GM18505 (cell line): Measurements from ENCODE around the gene SHROOM3.

Source experiments
- ATAC-seq: cut with Tn5 transposase; IDR thresholded peaks from one replicate; pipeline ENCODE4 v1.9.1; 2021; ENCODE audit not compliant: unreplicated experiment
- POLR2A ChIP-seq: IDR thresholded peaks from 4 replicates; pipeline ENCODE4 v1.6.1; 2011; ENCODE audit warnings: borderline replicate concordance; ENCODE audit not compliant: insufficient read depth, insufficient read length; ENCODE audit errors: extremely low read depth

Gene SHROOM3

DNA sequence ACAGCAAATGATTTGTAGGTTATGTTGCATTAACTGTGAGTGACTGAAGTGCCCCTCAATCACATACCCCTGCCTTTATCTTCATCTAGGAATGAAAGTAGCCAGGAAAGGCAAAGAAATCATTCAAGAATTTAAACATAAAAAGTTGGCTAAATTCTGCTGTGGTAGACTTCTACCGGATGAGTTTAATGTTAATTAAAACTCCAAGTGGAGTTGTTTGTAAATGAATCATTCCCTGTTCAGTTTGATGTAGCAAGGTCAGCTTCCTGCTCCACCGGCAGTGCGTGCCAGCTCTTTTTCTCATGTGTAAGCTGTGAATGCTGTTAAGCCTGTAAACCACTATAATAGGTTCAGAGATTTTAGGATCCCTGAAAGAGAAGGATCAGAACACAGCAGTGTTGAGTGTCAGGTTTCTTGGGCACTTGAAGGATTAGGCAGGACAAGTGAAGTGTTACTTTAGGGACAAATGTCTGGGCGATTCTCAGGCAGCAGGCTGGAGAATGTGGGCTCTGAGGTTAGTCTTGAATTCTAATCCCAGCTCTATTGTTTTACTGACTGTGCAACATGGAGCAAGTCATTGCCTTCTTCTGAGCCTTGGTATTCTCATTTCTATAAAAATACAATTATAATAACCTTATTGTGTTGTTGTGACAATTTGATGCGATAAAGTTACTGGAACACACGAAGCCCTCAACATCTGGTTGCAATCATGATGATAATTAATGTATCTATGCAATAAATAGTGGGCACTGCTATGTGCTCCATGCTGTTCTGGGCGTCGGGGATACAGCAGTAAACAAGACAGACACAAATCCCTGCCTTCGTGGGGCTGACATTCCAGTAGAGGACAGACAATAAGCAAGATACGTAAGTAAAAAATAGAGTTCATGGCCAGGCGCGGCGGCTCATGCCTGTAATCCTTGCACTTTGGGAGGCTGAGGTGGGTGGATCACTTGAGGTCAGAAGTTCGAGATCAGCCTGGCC lies 112.0 kb downstream of the SHROOM3 start:
- no peak for ATAC-seq
- TF ChIP-seq POLR2A = no peak

DNA sequence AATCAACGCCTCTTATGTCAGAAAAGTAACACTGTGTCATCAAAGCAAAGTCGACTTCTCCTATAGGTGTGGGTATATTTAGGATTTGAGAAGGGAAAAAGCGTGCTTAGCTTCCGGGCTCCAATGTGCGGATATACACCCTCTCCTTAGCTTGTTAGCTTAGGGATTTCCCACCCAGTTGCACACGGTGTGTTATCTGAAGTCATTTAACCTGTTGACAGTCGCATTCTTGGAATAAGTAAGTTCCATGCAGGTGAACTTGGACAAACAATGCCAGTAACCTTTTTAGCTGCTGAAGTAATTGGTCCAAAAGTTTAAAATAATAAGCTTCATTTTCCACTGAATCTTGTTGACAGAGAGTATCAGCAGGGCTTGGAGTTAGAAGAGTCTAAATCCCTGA lies 113.7 kb downstream of the SHROOM3 start:
- TF ChIP-seq POLR2A = no peak
- no peak for ATAC-seq

DNA sequence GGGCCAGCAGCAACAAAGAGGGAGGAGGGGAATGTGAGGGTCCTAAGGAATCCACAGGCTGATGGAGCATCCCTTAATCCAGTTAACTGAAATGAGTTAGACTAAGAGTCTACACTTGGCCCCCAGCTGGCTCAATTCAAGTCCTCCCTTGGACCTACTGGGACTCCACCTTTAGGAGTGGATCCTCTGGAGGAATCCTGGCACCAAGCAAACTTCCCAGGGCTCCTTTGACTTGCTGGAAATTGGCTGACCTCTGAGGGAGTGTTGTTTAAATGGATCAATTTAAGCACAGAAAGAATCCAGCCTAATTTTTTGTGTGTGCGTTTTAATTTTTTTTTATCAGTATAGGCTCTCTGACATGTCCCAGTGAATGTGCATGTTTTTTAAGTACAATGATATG lies 114.7 kb downstream of the SHROOM3 start:
- no peak for TF ChIP-seq POLR2A
- ATAC-seq = no peak

DNA sequence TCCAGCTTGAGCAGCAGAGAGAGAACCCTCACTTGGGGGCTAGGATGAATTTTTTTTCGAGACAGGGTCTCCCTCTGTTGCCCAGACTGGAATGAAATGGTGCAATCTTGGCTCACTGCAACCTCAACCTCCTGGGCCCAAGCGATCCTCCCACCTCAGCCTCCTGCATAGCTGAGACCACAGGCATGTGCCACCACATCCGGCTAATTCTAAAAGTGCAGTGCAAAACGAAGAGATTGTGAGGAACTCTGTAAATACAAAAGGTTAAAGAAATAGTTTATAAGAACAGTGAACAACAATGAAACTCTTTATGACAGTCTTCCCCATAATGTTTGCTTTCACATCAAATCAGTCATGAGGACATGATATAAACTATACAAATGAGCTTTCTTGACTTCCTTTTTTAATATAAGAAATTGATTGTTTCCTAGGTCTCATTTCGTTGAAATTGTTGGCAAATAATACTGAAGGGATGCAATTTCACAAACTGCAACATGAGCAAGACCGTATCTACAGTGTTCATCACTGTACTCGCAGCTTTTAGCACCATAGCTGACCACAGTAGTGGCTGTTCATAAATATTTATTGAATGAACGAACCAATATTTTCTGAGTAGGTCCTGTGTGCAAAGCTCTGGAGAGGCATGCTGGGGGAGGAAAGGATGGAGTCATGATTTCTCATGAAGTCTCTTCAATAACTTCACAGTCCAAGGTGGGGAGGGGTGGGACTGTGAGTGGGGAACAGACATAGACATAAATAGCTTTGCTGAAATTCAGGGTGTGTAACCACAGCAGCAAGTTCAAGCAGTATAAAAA lies 116.1 kb downstream of the SHROOM3 start:
- ATAC-seq = no peak
- no peak for TF ChIP-seq POLR2A

DNA sequence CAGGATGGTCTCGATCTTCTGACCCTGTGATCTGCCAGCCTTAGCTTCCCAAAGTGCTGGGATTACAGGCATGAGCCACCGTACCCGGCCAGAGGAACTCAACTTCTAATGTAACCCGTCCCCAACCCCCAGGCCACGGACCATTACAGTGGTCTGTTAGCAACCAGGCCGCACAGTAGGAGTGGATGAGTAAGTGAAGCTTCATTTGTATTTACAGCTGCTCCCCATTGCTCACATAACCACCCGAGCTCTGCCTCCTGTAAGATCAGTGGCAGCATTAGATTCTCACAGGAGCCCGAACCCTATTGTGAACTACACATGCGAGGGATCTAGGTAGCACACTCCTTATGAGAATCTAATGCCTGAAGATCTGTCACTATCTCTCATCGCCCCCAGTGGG lies 119.6 kb downstream of the SHROOM3 start:
- TF ChIP-seq POLR2A = no peak
- ATAC-seq = no peak

DNA sequence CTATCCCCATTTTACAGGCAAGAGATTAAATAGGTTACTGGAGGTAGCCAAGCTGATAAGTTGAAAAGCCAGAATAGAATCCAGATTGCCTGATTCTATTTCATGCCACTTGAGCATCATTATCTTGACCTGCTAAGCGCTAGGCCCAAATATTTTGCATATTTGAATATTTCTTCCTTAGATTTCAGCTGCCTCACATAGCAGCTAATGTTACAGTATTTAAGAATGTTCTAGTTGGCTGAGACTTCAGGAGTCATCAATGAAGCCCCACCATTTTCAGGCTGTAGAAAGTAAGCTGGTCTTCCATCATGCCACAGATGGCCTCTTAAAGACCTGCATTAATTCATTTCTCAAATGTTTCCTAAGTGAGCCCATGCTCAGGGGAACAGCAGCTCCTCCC lies 121.4 kb downstream of the SHROOM3 start:
- TF ChIP-seq POLR2A = no peak
- ATAC-seq = no peak

DNA sequence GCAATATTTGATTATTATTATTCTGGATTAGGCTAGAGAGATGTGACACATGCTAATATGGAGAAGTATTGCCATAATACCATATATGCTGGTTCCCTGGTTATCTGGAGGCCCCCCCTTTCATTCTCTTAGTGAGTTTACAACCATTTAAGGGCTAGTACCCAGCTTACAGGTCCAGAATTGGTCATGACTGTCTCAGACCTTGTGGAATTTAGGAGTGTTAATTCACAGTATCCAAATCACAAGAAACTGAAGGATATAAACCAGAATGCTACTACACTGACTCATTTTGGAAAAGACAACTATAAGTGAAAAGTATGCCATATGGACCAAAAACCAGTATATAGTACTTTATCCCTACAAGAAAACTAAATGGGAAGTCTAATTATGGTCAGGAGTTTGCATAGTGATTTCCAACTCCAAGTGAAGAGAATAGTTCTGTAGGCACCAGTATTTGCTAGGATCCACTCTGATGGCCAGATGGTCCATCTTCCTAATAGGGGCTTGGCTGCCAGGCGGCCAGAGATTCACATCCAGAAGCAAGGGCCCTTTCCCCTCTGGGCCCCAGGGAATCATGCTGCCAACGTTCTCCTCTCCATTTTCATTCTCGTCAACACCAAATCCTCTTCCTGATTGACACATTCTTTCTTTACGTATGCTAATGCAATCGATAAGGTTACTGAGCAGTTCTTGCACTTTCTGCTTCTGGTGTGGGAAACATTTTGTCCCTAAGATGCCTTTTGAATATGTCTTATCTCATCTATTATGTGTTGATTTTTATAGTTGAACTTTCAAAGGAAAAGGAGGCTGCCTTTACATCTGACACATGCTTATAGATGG lies 123.6 kb downstream of the SHROOM3 start:
- no peak for TF ChIP-seq POLR2A
- ATAC-seq = no peak

DNA sequence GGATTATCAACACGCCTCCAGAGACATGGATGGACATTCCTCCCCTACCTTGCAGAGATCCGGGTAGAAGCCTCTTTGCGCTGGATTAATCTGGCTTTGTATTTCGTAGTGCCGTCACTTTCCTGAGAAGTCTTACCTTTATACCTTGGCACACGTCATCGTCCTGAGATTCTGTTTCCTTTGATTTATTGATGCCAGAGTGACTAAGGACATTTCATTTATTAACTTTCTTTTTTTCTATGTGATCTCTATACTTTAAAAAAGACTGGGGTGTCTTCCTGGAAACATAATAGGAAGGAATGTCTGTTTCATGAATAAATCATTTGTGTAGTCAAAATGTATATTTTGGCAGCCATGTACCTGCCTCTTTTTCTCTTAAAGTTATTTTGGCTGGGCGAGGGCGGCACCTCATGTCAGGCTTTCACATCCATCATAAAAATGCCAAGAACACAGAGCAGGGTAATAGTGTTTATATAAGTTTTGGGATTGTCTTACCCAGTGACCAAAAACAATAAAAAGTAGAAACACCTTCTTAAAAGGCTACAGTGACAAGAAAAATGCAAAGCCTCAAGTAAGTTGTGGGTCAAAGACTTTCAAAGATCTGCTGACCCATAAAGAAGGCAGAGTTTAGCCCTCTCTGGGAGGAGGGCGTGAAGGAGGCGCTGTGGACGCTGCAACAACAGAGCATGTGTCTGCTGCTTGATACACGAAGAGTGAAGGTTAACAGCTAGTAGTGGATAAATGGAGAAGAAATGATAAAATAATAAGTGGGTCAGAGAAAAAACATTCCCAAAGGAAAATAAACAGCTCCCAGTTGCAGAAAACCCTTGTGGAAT lies 124.4 kb downstream of the SHROOM3 start:
- TF ChIP-seq POLR2A = no peak
- no peak for ATAC-seq

DNA sequence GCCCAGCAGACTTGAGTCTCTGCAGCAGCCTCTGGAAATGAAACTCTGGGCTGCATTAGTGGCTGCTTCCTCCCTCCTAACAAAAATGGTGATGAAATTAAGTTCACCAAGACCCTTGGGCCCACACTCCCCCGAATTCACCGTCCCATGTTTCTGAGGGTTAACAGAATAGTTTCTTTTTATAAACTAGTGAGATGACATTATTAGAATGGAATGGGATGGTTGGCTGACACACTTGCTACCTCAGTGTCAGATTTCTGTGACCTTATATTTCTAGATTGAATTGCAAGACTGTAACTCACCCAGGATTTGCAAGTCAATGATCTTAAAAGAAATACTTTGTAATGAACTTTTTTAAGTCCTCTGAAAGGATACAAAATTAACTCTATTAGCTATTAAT lies 127.1 kb downstream of the SHROOM3 start:
- no peak for TF ChIP-seq POLR2A
- ATAC-seq = no peak

DNA sequence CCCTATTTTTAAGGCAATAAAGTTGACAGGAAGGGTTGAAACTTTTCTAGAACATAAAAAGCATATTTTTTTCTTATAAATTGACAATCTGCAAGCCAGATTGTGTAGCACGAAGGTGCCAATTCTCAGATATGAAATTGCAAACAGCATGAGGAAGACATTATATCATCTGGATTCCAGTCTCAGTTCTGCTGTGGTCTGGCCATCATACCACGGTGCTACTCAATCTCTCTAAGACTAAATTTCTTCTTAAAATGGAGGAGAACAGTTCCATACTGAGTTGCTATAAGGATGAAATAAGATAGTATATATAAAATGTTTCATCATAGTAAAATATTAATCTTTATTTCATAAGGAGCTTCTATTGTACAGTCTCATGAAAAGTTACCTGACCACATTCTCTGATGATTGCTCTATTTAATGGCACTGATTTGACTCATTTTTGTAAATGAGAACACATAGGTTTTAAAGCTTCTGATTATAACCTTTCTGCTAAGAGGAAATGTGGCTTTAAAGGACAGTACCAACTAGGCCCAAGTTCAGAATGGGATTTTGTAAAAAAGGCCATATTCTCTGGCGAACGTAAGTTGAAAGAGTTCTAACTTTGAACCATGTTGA lies 127.9 kb downstream of the SHROOM3 start:
- ATAC-seq = no peak
- no peak for TF ChIP-seq POLR2A

DNA sequence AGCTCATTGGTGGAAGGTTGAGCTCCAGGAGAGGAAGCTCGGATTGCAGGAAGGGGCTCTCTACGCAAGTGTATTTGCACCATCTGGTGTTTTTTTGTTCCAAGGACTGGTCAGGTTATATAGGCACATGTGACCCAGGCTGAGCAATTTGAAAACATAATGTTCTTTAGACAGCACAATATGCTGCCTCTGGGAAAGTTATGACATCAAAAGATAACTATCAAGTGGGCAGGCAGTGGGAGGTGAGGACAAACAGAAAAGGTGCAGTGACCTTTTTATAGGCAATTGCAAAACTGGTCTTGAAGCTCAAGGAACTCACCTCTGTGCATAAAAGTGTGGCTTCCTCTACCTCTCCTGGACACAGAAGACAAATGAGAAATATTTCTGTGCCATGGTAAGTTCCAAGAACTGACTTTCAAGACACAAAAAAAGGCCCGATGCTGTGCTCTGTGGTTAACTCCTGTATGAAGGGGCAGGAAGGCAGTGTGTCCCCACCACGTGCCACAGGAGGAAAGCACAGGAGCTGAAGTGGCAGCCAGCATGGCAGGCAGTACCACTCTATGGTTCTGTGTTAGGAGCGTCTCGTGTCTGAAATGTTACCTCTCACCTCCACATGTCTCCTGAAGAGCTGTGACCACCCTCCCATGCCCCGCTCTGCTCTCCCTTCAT lies 128.6 kb downstream of the SHROOM3 start:
- TF ChIP-seq POLR2A = no peak
- ATAC-seq = no peak
